Stimulated activated CD4-positive, alpha-beta T cell treated with anti-CD3 and anti-CD28 coated beads, Interleukin-12 subunit alpha, Interleukin-12 subunit beta, amount 100 ng/mL, for 4 hours (primary cell): ENCODE measurements around the gene HYDIN.

Source experiments
- DNase-seq: peaks from one replicate; pipeline ENCODE4 v3.0.0-alpha.2; 2020

Gene HYDIN

DNA sequence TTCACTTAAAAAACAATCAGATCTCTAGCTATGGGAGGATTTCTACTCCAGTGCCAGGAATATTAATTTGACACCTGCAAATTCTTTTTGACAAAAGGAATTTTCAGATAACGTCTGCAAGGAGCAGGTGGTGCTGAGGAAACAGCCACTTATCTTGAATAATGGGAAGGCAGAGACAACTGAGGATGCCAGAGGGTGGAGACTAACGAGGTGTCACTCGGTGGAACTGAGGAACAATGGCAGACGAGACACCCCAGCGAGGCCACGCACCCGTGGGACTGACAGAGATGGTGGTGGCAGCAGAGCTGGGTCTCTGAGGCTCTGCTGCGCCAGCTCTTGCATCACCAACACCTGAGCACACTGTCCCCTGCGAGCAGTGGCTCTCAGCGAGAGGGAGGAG lies 471.7 kb downstream of the HYDIN start:
- no peak for DNase-seq
